Stimulated activated CD4-positive, alpha-beta T cell treated with anti-CD3 and anti-CD28 coated beads, Interleukin-1b, Interleukin-23, amount 100 ng/mL, for 1 hour (primary cell): ENCODE data around the gene NCKAP5.

Source experiments
- DNase-seq, 2 donors: peaks; one replicate each; pipeline ENCODE4 v3.0.0-alpha.2; 2020; ENCODE audit warnings: low read depth in 2 of 2

NCKAP5 gene

DNA sequence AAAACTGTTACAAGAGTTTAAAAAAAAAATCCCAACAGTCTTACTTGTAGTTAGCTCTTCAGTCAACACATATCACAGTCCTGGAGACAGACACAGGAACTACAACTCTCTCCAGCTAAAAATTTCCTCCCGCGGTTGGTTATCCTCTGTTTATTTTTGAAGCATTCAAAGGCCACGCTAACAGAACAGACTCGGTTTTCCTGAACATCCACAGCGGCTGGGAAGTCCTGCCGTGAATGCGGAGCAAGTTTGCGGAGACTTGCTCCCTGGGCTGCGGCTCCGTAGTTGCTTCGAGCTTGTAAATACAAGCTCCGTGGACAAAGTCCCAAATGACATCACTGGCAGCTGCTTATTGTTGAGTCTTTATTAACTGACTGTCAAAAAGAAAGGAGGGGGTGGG lies at the start of gene NCKAP5:
TSS of gene NCKAP5 (minus strand) at position 292 of the 400 bp plus-strand sequence. CDS start 50,937 bp downstream, outside the sequence.
- no peak for DNase-seq

DNA sequence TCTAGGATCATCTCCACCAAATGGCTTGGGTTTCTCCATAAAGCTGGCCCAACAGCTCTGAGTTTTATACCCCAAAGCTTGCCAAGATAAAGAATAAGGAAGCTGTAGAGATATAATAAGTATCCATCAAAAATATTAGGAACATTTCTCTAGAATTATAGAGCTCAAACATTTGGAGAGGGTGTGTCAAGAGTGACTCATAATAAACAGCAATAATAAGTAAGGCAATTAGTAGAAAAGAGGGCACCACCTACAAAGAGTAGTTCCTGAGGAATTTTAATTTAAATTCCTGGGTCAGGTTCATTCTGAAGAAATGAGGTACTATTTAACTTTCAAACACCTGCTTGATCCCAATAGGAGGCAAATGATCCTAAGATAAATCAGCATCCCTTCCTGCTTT lies 41.4 kb upstream of the NCKAP5 start:
- no peak for DNase-seq

DNA sequence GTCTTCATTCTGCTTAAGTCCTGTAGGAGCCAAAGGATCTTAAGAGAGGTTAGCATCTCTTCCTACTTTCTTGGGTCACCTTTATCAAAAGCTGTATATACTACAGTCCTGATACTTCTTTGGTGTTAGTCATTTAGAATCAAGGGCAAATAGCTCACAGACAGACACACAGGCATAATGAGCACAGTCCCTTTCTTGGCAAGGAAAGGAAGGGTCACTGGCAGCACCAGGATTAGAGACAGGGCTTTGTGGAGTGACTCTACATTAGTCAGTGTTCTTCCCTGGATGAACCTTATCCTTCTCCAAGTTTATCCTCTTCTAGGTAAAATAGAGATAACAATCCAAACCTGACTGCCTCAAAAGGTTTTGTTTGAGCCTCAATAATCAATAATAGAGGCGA lies 40.0 kb upstream of the NCKAP5 start:
- no peak for DNase-seq

DNA sequence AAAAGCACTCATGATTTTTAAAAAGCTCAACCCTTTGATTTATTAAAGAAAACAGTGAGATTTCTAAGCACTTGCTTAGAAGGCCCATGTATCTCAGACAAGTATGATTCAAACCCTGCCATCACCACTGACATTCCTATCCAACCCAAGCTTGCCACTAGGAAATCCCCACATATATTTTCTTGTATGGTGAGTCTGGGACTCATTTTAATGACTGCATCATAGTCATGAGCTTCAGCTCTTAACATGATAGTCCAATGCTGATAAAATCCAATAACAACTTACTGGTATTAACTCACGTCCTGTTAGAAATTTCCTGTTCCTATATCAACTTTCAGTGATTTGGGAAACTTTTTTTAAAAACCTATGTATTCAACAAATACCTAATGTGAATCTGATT lies 39.4 kb upstream of the NCKAP5 start:
- no peak for DNase-seq

DNA sequence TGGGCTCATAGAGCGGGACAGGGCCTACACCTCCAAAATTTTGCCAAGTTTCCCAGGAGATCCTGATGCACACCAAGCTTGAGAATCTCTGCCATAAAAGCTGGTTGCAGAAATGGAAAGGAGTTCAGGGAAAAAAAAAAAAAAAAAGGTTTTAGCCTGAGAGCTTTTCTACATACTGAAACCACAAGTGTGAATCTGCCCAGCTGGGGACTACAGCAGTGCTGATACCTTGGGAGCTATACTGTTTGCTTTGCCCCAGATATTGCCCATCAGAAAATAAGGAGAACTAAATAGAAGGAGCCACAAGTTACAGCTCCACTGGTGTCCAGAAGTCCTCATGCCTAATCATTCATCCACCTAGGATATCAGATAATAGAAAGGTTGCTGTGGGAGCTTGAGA lies 38.4 kb upstream of the NCKAP5 start:
- DNase-seq = no peak

DNA sequence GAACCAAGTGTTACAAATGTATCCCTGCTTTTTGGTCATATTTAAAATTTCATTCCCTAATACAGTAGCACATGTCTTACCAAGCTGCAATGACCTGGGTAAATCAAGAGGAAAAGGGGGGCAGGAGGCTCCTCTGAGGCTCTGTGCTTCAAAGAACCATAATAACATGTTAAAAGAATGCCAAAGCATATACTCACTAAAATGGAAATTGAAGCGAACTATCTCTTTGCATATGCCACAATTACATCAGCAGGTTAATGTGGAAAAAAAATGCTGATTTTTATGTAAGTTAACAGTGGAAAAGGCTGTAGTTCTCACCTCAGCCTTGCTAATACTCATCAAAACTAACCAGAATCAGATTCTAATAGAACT lies 37.5 kb upstream of the NCKAP5 start:
- DNase-seq = no peak

DNA sequence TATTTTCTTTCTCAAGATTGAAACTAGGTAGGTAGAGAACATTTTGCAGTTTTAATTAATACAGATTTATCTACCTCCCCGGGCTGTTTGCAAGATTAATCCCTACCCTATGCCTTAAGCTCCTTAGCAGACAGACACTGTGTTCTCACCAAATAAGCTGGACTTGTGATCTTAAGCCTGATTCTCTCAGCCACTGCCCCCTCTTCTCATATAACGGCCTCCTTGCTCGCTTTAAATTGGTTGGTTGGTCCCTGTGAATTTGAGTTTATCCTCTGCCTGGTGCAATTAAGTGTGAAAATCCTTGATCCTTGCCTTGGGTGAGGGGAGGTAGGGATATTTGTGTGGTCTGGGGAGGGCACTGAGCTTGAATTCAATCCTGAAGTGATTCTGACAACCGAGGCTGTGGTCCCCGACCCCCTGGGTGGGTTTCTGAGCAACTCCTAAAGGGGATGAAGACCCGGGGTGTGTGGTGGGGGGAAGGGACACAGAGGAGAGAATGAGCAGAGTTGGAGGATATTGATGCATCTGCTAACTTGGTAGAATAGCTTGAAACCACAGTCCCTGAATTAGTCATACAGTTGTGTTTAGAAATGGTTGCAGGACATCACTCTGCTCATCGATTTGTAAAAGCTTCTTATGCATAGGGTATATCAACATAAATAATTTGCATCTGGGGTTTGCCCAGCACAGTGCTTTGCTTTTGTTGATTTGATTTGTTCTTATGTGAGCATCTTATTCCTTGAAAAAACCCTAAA lies 36.9 kb upstream of the NCKAP5 start:
- DNase-seq = no peak

DNA sequence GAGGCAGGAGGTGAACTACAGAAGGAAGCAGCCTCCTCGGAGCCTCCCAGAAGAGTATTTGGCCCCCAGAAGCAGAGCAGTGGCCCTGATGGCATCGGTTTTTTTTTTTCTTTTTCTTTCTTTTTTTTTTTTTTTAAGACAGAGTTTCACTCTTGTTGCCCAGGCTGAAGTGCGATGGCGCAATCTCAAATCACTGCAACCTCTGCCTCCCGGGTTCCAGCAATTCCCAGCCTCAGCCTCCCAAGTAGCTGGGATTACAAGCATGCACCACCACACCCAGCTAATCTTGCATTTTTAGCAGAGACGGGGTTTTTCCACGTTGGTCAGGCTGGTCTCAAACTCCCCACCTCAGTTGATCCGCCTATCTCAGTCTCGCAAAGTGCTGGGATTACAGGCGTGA lies 34.8 kb upstream of the NCKAP5 start:
- no peak for DNase-seq

DNA sequence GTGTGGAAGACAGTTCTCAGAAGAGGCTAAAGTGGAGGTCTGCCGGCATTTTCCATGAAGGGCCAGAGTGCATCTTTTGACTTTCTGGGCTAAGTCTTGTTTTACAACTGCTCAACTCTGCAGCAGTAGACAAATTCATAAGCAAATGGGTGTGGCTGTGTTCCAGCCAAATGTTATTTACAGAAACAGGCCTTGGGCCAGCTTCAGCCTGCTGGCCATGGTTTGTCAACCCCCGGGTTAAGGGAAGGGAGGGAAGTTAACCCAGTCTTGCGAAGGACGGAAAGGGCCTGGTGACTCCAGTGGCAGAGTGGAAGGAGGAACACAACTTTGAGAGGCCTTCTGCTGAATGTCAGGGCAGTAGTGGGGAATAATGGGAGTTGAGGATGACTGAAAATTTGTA lies 34.3 kb upstream of the NCKAP5 start:
- DNase-seq = no peak

DNA sequence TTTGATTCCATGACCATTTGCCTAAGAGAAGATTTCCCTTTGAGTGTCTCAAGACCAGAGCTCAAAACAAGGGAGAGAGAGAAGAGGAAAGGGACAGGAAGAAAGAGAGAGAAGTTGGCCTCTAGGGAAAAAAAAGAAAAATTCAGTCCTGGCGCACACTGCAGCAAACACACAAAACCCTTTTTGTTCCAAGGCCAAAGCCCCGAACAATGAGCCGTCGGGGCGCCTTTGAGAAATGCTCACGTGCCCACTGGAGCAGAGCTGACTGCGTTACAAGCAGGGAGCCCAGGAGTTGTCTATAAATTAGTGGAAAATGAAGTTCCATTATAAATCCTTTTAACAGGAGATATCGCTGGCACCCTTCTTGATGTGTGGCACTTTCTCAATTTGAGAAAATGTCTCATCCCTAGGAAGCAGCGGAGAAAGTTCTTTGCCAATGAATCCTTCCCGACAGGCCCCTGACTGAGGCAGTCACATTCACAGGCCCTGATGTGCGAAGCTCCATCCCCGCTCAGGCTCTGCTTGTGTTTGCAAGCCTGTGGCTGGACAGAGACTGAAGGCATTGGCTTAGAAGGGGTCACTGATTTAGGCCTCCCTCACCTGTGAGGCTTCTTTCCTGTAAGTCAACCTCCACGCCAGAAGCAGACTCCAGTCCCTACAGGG lies 32.1 kb upstream of the NCKAP5 start:
- no peak for DNase-seq

DNA sequence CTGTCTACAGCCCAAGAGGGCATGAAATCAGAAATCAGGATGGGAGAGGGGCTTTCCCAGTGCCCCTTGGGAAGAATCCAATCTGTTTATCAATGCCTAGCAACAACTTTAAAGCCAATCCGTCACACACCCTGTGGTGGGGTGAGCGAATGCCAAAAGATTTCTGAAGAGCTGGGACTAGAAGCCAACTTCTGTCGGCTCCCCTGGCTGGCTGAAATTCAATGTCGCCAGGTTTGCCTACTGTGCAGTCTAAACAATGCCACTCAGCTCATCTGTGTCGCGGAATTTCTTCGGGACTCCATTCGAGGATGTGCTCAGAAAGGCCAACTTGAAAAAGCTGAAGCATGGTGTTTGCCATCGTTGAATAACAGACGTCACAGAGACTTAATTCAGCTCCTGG lies 31.5 kb upstream of the NCKAP5 start:
- DNase-seq = no peak

DNA sequence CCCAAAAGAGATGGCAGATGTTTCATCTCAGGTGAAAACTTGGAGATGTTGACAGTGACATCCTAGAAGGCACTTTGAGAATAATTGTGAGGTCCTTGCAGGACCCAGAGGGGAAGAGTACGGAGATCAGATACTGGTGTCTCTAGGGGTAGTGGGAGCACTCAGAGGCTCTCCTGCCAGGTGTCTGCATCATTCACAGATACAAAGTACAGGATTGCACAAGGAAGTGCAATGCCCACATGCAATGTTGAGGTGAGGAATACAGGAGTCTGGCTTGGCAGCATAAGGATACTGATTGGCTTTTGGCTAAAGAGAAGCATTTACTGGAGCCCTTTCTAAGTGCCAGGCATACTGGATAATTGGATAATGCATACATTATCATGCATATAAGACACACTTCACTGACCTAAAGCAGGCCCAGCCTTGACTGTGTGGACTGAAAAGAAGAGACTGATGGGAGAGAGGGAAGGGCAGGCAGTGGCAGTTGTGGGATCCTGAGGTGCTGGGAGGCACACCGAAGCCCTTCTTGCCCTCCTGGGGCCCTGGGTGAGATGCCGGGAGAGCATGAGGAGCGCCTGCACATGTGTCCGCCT lies 31.0 kb upstream of the NCKAP5 start:
- no peak for DNase-seq

DNA sequence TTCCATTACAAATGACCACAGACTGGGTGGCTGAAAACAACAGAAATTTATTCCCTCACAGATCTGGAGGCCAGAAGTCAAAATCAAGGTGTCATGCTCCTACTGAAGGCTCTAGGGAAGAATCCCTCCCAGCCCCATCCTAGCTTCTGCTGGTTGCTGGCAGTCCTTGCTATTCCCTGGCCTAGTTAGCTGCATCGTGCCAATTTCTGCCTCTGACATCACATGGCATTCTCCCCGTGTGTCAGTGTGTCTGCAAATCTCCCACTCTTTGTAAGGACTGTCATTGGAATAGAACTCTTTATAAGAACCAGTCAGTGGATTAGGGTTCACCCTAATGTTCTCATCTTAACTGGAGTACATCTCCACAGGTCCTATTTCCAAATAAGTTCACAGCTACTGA lies 30.5 kb upstream of the NCKAP5 start:
- no peak for DNase-seq

DNA sequence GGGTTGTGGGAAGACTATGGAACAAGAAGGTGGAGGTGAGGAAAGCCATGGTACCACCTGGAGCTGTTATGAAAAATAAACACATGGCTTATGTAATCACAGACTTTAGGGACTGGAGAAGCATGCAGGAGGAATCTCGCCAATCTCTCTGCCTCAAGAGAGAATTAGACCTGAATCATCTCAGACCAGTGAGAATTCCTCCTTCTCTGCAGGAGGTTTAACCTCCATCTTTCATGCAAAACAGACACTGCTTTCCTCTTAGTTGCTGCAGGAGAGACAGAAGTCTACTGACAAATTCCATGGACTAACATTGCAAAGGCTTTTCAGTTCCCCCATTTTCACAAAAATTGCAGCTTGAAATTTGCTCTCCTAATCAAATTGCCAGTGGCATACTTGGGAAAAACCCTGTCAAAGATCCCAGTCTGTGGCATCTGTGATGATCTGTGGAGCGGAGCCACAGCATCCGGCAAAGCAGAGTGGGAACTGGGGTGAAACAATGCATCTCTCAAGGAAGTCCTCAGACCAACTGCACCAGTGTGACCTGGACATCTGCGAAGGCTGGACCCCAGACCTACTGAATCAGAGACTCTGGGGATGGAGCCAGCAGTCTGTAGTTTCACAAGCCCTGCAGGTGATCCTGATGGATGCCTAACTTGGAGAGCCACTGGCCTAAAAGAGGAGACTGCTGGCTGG lies 28.6 kb upstream of the NCKAP5 start:
- no peak for DNase-seq

DNA sequence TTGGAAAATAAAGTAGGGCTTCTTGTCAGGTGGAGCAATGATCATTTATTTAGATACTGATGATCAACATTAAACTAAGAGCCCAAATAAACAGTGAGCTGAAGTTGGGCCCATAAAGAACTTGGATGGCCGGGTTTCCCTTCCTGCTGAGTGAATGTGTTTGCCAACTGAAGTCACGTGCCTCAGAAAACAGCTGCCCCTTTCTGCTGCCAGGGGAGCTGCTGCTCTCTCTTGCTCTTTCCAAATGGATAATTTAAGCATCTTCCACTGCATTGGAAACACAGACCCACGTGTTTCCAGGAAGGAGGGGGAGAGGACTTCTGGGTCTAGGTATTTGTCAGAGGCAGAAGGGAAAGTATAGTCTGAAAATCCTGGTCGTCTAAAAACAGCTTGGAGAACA lies 22.9 kb upstream of the NCKAP5 start:
- no peak for DNase-seq

DNA sequence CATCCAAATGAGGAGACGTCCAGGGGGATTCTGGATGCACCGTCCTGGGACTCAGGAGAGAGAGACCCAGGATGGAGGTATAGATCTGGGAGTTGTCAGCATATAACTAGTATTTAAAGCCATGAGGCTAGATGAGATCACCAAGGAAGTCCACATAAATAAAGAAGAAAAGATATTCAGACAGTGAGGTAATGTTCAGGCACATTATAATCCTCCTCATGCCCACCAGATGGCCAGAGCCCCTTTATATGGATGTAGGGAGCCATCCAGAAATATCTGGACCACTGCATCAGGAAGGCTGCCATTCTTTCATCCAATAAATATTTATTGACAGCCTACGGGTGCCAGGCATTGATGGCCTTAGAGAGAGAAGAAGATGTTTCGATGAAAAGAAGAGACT lies 21.2 kb upstream of the NCKAP5 start:
- no peak for DNase-seq

DNA sequence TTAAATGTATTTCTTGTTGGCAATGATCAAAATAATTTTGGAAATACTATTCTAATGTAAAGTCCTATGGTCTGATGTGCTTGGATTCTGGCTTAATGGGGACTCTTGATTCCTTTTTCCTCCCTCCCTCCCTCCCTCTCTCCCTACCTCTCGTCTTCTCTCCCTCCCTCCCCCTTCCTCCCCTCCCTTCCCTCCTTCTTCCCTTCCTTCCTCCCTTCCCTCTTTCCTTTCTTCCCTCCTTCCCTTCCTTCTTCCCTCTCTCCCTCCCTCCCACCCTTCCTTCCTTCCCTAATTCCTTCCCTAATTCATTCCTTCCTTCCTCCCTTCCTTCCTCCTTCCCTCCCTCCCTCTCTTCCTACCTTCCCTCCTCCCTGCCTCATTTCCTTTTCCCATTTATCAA lies 19.9 kb upstream of the NCKAP5 start:
- no peak for DNase-seq

DNA sequence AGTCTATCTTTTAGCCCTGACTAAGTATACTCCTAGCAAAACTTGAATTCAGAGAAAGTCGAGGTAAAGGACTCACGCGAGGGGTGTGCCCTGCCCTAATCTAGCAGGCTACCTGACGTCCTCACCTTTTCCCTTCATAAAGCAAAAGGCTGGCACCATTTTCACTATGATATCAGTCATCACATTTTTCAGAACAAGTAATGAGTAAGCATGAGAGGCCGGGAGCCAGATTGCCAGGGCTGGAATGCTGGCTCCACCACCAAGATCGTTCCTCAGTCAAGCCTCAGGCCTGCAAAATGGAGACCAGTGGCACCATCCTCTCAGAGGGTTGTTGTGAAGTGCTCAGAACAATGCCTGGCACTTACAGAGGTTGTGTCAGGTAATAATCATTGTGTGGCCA lies 18.7 kb upstream of the NCKAP5 start:
- no peak for DNase-seq

DNA sequence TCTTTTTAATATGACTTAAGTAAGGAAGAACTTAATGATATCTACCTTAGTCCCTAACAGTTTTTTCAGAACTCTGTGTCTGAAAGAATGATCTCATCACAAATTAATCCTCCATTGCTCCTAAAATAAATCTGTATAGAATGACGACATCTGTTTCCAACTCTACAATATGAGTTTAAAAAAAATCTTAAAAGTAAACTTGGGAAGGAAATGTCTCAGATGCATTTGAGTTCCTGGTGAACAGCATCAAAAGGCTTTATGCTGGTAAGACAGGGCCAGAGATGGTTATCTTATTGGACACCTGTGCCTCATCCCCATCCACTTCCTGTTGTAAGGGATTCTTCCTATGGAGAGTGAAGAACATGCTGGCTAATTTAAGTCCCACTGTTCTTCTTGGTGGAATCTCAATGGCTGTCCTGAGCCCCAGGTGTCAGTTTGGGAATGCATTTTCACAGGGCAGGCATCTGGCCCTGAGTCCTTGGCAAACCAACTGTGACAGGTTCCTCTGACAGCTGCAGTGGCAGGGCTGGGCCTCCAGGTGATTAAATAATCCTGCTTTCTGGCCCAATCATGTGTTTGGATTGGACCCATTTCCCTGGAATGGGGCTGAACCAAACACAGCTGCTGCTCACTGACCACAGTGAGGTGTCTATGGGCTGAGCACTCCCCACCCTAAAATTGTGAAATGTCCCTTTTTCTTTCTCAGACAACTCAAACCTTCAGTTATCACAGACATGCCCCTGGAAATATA lies 12.9 kb upstream of the NCKAP5 start:
- no peak for DNase-seq

DNA sequence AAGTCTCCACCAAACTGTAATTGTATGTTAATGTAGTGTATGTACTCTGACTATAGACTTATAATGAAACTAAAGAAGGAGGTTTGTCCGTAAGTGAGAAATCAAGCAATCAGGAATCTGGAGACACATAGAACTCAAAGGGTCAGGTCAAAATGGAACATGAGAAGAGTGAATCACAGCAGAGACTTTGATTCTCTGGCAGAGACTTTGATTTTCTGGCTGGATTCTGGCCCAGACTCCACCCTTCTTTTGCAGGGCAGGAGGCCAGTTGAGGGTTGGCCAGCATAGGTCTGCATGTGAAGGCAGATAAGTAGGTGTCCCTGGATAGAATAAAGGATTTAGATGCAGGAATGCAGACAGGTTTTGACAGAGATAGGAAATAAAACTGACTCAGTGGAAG lies 11.0 kb upstream of the NCKAP5 start:
- DNase-seq = no peak

DNA sequence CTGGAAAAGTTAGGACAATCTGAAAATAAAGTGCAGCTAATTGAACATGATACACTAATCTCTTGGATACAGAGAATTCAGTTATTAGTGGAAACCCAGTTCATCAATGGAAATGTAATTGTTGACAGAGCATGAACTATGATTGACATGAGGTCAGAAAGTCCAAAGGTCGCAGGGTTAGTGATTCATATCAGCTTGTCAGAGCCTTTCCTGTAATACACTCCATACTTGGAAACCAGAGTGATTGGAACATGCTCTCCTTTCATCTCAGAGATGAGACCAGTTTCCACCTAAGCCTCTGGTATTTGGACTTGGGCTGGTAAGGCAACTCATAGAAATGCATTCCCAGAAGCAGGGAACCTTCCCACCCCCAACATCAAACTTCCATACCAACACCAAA lies 8.5 kb upstream of the NCKAP5 start:
- no peak for DNase-seq

DNA sequence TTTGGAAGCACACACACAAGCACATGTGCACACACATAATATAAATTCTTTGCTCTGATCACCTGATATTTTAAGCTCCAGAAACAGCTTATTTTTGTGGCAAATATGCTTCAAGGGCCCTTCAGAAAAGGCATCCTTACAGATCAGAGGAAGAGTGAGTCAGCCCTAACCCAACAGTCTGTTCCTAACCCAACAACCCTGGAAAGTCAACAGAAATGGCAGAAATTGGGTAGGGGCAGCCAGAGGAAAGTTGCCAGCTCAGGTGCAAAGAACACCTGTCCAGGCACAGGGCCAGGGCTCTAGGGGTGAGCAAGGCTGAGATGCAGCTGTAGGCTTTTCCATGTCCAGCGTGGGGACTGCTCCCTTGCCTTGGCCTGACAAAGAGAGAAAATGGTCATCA lies 6.4 kb upstream of the NCKAP5 start:
- no peak for DNase-seq
